Esophagus squamous epithelium (tissue), 5 donors: Measurements from ENCODE around the gene NOXO1. TPM values are rescaled to one million over a fixed set of nuclear protein-coding genes. Genes with fewer than 3 reads are reported as not detected.

ENCODE experiments used
- DNase-seq: peaks from one replicate; lab custom pipeline; 2025; lab: John Stamatoyannopoulos, UW
- H3K27ac ChIP-seq, 4 donors: fragments of 200-600 bp; sonication (generic); one replicate each; pipeline ENCODE4 v1.5.1; 2016 to 2019; ENCODE audit warnings: mild to moderate bottlenecking in 1 of 4
- H3K27me3 ChIP-seq, 4 donors: fragments of 200-600 bp; sonication (generic); 1 replicate in 3 of 4; 2 replicates in 1 of 4; pipeline versions ENCODE4 v1.5.1 to v1.6.0; 2017 to 2021; ENCODE audit warnings: antibody characterized with exemption in 1 of 4
- H3K36me3 ChIP-seq, 3 donors: fragments of 200-600 bp; sonication (generic); one replicate each; pipeline ENCODE4 v1.5.1; 2016 to 2019
- H3K4me1 ChIP-seq, 3 donors: fragments of 200-600 bp; sonication (generic); one replicate each; pipeline ENCODE4 v1.5.1; 2017 to 2019
- H3K4me3 ChIP-seq, 4 donors: fragments of 200-600 bp; sonication (generic); 1 replicate in 3 of 4; 2 replicates in 1 of 4; pipeline ENCODE4 v1.5.1; 2016 to 2019; ENCODE audit warnings: mild to moderate bottlenecking in 2 of 4, moderate library complexity in 1 of 4
- H3K9me3 ChIP-seq, 3 donors: fragments of 200-600 bp; sonication (generic); one replicate each; pipeline ENCODE4 v1.5.1; 2016 to 2019
- POLR2A ChIP-seq, 4 donors: fragments of 450-650 bp; IDR thresholded peaks; one replicate each; pipeline ENCODE4 v1.6.1; 2017; ENCODE audit warnings: antibody characterized with exemption in 4 of 4, mild to moderate bottlenecking in 4 of 4, moderate library complexity in 3 of 4
- WGBS, 2 donors: methylation state at CpG; one replicate each; pipeline ENCODE4 v1.1.5; 2018; 5-methylcytosine and 5-hydroxymethylcytosine counted together
- intact Hi-C: fragments of 100-400 bp; cut with DNase I; formaldehyde crosslinking; loops from one replicate; pipeline ENCODE4 v1.15.0; 2022
- total RNA-seq, 4 donors: library from RNA; depleted of rRNA; stranded (reverse); fragments of >200 nt; gene quantifications; one replicate each; pipeline ENCODE4 v1.1.0, GENCODE V29; 2016
- TF ChIP-seq, protein P1 (sequence below), 6 experiments: fragments of 450-650 bp in 4 of 6; fragments of 200-600 bp in 2 of 6; sonication (generic) in 2 of 6; IDR thresholded peaks; one replicate each; pipeline ENCODE4 v1.5.1; 2016 to 2019; ENCODE audit warnings: antibody characterized with exemption in 6 of 6, mild to moderate bottlenecking in 4 of 6, moderate library complexity in 4 of 6
- donor health status: DM: yes; HTN: yes; CAD: no.

Gene NOXO1
- total RNA-seq, 4 donors from 2014 or later: 0.38 to 4.2 (median 1.8) TPM

GRCh38 chr16:2028146-2028545 is 46.9 kb upstream of the NOXO1 start:
- H3K4me1 ChIP-seq: peaks cover 34 to 94% (median 42%) of the 10 kb centered on the region in 3 donors
- no peak for TF ChIP-seq POLR2A (IDR thresholded peaks at IDR 0.05)
- TF ChIP-seq, protein P1, sequence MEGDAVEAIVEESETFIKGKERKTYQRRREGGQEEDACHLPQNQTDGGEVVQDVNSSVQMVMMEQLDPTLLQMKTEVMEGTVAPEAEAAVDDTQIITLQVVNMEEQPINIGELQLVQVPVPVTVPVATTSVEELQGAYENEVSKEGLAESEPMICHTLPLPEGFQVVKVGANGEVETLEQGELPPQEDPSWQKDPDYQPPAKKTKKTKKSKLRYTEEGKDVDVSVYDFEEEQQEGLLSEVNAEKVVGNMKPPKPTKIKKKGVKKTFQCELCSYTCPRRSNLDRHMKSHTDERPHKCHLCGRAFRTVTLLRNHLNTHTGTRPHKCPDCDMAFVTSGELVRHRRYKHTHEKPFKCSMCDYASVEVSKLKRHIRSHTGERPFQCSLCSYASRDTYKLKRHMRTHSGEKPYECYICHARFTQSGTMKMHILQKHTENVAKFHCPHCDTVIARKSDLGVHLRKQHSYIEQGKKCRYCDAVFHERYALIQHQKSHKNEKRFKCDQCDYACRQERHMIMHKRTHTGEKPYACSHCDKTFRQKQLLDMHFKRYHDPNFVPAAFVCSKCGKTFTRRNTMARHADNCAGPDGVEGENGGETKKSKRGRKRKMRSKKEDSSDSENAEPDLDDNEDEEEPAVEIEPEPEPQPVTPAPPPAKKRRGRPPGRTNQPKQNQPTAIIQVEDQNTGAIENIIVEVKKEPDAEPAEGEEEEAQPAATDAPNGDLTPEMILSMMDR (IDR thresholded peaks at IDR 0.05): no peak
- DNase-seq: no peak
- WGBS, 2 donors: 80 to 90% methylated on average over 1 to 2 of the region's 3 CpGs
- peak overlapping the region in 3 of 4 donors; percentile 23 to 85 (median 47) for H3K27ac ChIP-seq
- H3K4me3 ChIP-seq: peak overlapping the region in 3 of 4 donors; percentile 56 to 90 (median 70)
- H3K27me3 ChIP-seq: peaks cover 0 to 6% (median 0%) of the 10 kb centered on the region in 4 donors
- H3K36me3 ChIP-seq: peaks cover 0 to 6% (median 0%) of the 10 kb centered on the region in 3 donors
- intact Hi-C loops: no loop called here
- H3K9me3 ChIP-seq: no peaks in the 10 kb centered on the region

DNA sequence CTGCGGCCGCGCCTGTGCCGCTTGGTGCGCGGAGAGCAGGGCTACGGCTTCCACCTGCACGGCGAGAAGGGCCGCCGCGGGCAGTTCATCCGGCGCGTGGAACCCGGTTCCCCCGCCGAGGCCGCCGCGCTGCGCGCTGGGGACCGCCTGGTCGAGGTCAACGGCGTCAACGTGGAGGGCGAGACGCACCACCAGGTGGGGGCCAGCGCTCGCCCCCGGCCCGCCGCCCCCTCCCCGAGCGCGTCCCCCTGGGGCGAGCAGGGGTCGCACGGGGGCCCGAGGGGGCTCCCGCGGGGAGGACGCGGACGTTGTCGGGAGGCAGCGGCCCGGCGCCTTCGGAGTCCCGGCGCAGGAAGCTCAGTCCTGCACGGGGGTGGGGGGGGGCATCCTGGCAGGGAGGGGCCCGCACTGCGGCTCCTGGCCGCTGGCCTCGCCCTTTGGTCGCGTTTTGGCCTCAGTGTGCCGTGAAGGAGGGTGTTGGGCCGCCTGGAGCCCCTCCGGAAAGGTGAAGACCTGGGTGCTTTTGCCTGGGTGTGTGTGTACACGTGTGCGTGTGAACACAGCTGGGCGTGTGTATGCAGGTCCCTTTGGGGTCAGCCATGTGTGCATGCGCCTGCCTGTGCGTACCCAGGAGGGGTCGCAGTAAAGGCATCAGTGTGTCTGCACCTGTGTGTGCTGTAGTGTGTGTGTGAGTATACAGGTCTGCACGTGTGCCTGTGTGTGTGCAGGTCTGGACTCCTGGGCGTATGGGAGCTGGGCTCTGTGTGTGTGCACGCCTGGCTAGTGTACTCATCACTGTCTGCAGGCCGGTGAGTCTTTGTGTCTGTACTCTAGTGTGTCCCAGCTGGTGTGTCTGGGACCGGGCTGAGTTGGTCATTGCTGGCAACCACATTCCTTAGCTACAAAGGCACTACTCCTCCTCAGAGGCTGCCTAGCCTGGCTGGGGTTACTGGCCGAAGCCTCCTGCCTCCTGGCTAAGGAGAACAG is 46.0 kb upstream of the NOXO1 start:
- intact Hi-C loops: no loop called here
- DNase-seq: no peak
- WGBS, 2 donors: 0 to 13% methylated on average over 6 of the region's 76 CpGs
- H3K27me3 ChIP-seq: peaks cover 0 to 11% (median 0%) of the 10 kb centered on the region in 4 donors
- no peaks in the 10 kb centered on the region for H3K9me3 ChIP-seq
- TF ChIP-seq, protein P1 (IDR thresholded peaks at IDR 0.05): no peak
- TF ChIP-seq POLR2A (IDR thresholded peaks at IDR 0.05): no peak
- peaks cover 39 to 94% (median 45%) of the 10 kb centered on the region in 3 donors for H3K4me1 ChIP-seq
- H3K36me3 ChIP-seq: peaks cover 0 to 6% (median 0%) of the 10 kb centered on the region in 3 donors
- H3K4me3 ChIP-seq: peak overlapping the region; percentile 51 to 90 (median 63)
- peak overlapping the region; percentile 47 to 86 (median 76) for H3K27ac ChIP-seq

DNA sequence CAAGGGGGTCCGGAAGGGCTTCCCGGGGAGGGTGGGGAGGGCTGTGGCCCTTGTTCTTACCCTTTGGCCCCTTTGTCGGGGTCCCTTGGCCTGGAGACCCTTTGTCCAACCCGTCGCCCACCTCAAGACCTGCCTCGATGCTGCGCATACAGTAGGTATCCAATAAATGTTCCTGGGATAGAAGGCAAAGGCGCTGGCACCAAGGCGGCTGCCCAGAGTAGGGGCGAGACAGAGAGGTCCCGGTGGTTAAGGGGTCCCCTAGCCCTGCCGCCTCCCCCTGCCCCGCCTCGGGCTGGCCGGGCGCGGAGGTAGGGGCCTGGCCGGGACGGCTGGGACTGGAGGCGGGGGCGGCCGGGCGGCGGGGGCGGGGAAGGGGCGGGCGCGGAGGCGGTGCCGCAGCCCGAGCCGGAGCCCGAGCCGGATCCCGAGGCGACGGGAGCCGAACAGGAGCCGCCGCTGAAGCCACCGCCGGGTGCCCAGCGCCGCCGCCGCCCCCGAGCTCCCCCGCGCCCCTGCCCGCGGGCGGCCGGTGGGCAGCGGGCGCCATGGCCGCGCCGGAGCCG is 45.3 kb upstream of the NOXO1 start, which contains the start of gene NHERF2:
Gene NHERF2 (plus strand): TSS at position 442 of the 563 bp plus-strand sequence. CDS start 104 bp downstream, at position 546.
- no peak for TF ChIP-seq POLR2A (IDR thresholded peaks at IDR 0.05)
- TF ChIP-seq, protein P1 (IDR thresholded peaks at IDR 0.05): no peak
- 21% methylated on average over 4 of the region's 59 CpGs; no CpG with 5 or more reads in 1 of the 2 donors for WGBS, 2 donors
- peaks cover 39 to 87% (median 45%) of the 10 kb centered on the region in 3 donors for H3K4me1 ChIP-seq
- peaks cover 0 to 19% (median 0%) of the 10 kb centered on the region in 4 donors for H3K27me3 ChIP-seq
- no peaks in the 10 kb centered on the region for H3K9me3 ChIP-seq
- peaks cover 0 to 6% (median 0%) of the 10 kb centered on the region in 3 donors for H3K36me3 ChIP-seq
- DNase-seq: no peak
- intact Hi-C loops: no loop called here
- H3K27ac ChIP-seq: peak within 1 kb of the TSS; percentile 68 to 86 (median 80)
- H3K4me3 ChIP-seq: peak within 1 kb of the TSS; percentile 51 to 90 (median 63)

DNA sequence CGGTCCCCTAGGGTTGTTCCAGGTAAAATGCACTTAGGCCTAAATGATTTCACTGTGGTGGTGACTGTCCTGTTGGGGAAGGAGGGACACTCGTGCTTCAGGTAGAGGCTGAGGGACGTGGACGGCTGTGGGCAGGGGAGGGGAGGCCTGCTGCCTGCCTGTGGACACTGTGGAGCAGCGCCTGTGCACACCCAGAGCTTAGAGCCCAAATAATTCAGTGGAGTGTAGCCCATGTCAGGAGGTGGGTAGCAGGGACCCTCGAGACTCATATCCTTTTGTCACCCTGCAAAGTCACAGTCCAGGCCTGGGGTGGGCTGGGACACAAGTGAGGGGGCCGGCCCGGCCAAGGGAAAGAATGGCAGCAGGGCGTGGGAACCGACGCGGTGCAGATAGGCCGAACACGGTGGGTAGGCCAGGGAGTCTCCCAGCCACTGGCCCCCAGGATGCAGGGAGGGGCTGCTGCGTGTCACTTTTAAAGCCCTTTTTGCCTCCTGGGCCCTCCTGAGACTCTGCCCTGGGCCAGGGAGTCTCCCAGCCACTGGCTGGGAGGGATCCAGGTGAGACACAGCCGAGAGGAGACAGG is 44.7 kb upstream of the NOXO1 start:
- intact Hi-C loops: no loop called here

More for the DNA sequence above, 44.7 kb upstream of the NOXO1 start:
- H3K4me1 ChIP-seq: peaks cover 37 to 81% (median 39%) of the 10 kb centered on the region in 3 donors
- peaks cover 0 to 6% (median 0%) of the 10 kb centered on the region in 3 donors for H3K36me3 ChIP-seq
- H3K4me3 ChIP-seq: peak overlapping the region; percentile 51 to 90 (median 63)
- no peak for DNase-seq
- WGBS, 2 donors: 85 to 86% methylated on average over 6 to 10 of the region's 16 CpGs
- peak overlapping the region; percentile 42 to 86 (median 80) for H3K27ac ChIP-seq
- no peaks in the 10 kb centered on the region for H3K9me3 ChIP-seq
- H3K27me3 ChIP-seq: peaks cover 0 to 25% (median 0%) of the 10 kb centered on the region in 4 donors
- no peak for TF ChIP-seq POLR2A (IDR thresholded peaks at IDR 0.05)
- TF ChIP-seq, protein P1 (IDR thresholded peaks at IDR 0.05): no peak
